Karpas-422 (cell line): ENCODE data around the gene CSRP1. TPM values are rescaled to one million over a fixed set of nuclear protein-coding genes. Genes with fewer than 3 reads are reported as not detected.
"Not testable (repeated sequence)": the region's sequence is repeated elsewhere in the genome, so short reads cannot be mapped to it uniquely, and the experiment has no call there.

ENCODE experiments used
- DNase-seq: peaks from one replicate; pipeline ENCODE4 v3.0.0-alpha.2; 2015
- H2AFZ ChIP-seq: fragments of 200-600 bp; sonication (generic); 2 replicates; pipeline ENCODE4 v1.6.1; 2014; ENCODE audit warnings: antibody characterized with exemption, low read length, mixed read lengths
- H3K27ac ChIP-seq: fragments of 200-600 bp; sonication (generic); 2 replicates; pipeline ENCODE4 v1.5.1; 2014; ENCODE audit warnings: mild to moderate bottlenecking, low read length, moderate library complexity
- H3K27me3 ChIP-seq: fragments of 200-600 bp; sonication (generic); 2 replicates; pipeline ENCODE4 v1.6.1; 2014; ENCODE audit warnings: low read length, mixed read lengths
- H3K36me3 ChIP-seq: fragments of 200-600 bp; sonication (generic); 2 replicates; pipeline ENCODE4 v1.6.1; 2014; ENCODE audit warnings: low read length, mixed read lengths; ENCODE audit not compliant: insufficient read depth
- H3K4me1 ChIP-seq: fragments of 200-600 bp; sonication (generic); 2 replicates; pipeline ENCODE4 v1.6.1; 2014; ENCODE audit warnings: mild to moderate bottlenecking, low read length, mixed read lengths
- H3K4me2 ChIP-seq: fragments of 200-600 bp; sonication (generic); 2 replicates; pipeline ENCODE4 v1.6.1; 2014; ENCODE audit warnings: low read length, low read depth, mild to moderate bottlenecking; ENCODE audit not compliant: poor library complexity, severe bottlenecking
- H3K4me3 ChIP-seq: fragments of 200-600 bp; sonication (generic); 2 replicates; pipeline ENCODE4 v1.5.1; 2014; ENCODE audit warnings: mild to moderate bottlenecking, antibody characterized with exemption, low read length, mixed read lengths
- H3K79me2 ChIP-seq: fragments of 200-600 bp; sonication (generic); 2 replicates; pipeline ENCODE4 v1.6.1; 2014; ENCODE audit warnings: mild to moderate bottlenecking, low read length, mixed read lengths
- H3K9ac ChIP-seq: fragments of 200-600 bp; sonication (generic); 2 replicates; pipeline ENCODE4 v1.6.0; 2014; ENCODE audit warnings: low read length
- H3K9me2 ChIP-seq: fragments of 200-600 bp; sonication (generic), shearing (Covaris generic); replicated peaks from 2 replicates; pipeline ENCODE4 v1.6.0; 2014; ENCODE audit warnings: mild to moderate bottlenecking, low read length, moderate library complexity; ENCODE audit not compliant: insufficient read depth
- H3K9me3 ChIP-seq: fragments of 300-700, 200-600 bp; sonication (generic); 2 replicates; pipeline ENCODE4 v1.6.1; 2014; ENCODE audit warnings: low read length, mixed read lengths
- H4K20me1 ChIP-seq: fragments of 200-600 bp; sonication (generic); 2 replicates; pipeline ENCODE4 v1.6.1; 2014; ENCODE audit warnings: mild to moderate bottlenecking, antibody characterized with exemption, low read length, low read depth; ENCODE audit not compliant: insufficient read depth
- total RNA-seq: library from RNA; depleted of rRNA; stranded (reverse); fragments of >200 nt; shearing (Covaris generic); gene quantifications from 2 replicates; pipeline ENCODE4 v1.2.3, GENCODE V29; 2014; ENCODE audit warnings: low replicate concordance

The CSRP1 gene
- total RNA-seq, 1 experiment from 2014 or later = 39.8 TPM

DNA sequence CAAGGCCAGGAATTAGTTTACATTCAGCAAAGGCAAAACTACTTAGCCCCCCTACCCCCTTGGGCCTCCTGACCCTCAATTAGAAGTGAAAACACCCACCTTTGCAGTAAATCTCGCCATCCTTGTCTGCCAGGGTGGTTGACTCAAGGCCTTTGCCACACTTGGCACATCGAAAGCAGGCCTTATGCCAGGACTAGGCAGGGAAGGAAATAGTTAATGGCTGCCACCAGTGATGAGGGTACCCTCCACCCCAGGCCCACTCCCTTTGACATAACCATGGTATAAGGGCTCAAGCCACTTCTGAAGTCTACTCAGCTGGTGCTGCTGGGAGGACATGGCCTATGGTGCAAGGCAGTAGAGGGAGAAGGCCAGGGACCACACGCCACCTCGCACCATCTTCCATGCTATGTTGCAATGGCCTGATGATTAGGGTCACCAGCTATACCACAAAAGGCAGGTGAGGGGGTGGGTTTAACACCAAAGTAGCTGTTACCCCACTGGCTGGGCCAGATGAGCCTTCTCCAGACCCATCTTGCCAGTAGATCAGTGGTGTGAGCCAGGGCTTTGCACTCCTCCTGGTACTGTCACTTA is 21.6 kb downstream of the CSRP1 start:
- Histone ChIP-seq H2AFZ (no peak overlapping the region), H3K27ac (no peak overlapping the region), H3K9ac (no peak overlapping the region), H3K4me1 (peaks cover 32% of the 10 kb centered on the region), H3K9me3 (no peaks in the 10 kb centered on the region), H3K36me3 (0 out of 2 replicates have a peak, but pooled peaks cover 4% of the 10 kb centered on the region), H3K27me3 (no peaks in the 10 kb centered on the region), H3K4me2 (no peak overlapping the region), H3K9me2 (no peaks in the 10 kb centered on the region), H4K20me1 (no peaks in the 10 kb centered on the region), H3K79me2 (no peaks in the 10 kb centered on the region), H3K4me3 (no peak overlapping the region)
- no peak for DNase-seq

DNA sequence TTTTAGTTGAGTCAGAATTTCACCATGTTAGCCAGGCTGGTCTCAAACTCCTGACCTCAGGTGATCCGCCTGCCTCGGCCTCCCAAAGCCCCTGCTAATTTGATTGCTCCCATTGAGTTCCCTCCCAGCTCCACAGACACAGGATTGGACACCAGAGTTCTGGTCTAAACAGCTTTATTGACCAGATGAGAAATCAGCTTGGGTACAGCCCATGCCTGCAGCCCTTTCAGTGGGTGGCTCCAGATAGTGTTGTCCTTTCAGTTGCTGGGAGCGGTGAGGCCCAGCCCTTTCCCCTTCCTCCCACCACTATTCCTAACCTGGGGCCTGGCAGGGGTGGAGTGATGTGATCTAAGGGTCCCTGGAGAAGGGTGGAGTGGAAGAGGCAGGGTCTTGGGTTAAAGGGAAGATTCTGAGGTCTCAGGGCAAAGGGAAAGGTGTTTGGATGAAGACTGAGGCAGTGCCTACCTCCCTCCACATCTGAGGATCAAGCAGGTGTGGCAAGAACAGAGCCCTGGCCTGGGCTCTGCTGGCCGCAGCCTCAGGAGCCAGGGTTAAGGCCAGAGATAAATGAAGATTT is 23.5 kb downstream of the CSRP1 start:
- Histone ChIP-seq H3K4me2 (no peak overlapping the region), H3K4me1 (peaks cover 39% of the 10 kb centered on the region), H3K9me3 (no peaks in the 10 kb centered on the region), H3K4me3 (no peak overlapping the region), H3K36me3 (no peaks in the 10 kb centered on the region), H3K27me3 (no peaks in the 10 kb centered on the region), H2AFZ (no peak overlapping the region), H4K20me1 (no peaks in the 10 kb centered on the region), H3K9me2 (no peaks in the 10 kb centered on the region), H3K27ac (no peak overlapping the region), H3K9ac (no peak overlapping the region), H3K79me2 (no peaks in the 10 kb centered on the region)
- DNase-seq = no peak

DNA sequence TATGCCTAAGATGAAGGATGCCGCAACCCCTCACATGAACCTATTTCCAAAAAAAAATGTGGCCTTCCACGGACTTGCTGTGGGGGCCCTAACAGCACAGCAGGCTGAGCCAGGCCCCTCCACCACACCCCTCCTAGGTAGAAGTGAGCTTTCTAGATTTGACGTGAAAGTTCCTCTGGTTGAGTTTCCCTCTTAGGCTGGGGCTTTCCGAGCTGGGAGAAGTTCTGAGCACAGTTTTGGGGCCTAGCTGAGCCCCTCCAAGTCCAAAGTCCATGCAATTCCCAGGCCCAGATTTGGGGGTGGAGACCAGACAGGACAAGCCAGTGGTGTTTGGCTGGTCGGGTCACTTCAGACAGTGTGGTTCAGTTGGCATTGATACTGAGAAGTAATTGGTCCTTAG is 24.2 kb downstream of the CSRP1 start:
- H4K20me1 ChIP-seq = no peaks in the 10 kb centered on the region
- H3K9me2 ChIP-seq = no peaks in the 10 kb centered on the region
- H3K36me3 ChIP-seq = no peaks in the 10 kb centered on the region
- H3K27me3 ChIP-seq = no peaks in the 10 kb centered on the region
- no peaks in the 10 kb centered on the region for H3K9me3 ChIP-seq
- H2AFZ ChIP-seq = peak overlapping the region; percentile 73; the same call in 1 of the 2 replicates
- H3K4me2 ChIP-seq = no peak overlapping the region
- no peak overlapping the region for H3K27ac ChIP-seq
- peaks cover 39% of the 10 kb centered on the region for H3K4me1 ChIP-seq
- H3K4me3 ChIP-seq = no peak overlapping the region
- no peak for DNase-seq
- peak overlapping the region; percentile 65 for H3K9ac ChIP-seq
- no peaks in the 10 kb centered on the region for H3K79me2 ChIP-seq

DNA sequence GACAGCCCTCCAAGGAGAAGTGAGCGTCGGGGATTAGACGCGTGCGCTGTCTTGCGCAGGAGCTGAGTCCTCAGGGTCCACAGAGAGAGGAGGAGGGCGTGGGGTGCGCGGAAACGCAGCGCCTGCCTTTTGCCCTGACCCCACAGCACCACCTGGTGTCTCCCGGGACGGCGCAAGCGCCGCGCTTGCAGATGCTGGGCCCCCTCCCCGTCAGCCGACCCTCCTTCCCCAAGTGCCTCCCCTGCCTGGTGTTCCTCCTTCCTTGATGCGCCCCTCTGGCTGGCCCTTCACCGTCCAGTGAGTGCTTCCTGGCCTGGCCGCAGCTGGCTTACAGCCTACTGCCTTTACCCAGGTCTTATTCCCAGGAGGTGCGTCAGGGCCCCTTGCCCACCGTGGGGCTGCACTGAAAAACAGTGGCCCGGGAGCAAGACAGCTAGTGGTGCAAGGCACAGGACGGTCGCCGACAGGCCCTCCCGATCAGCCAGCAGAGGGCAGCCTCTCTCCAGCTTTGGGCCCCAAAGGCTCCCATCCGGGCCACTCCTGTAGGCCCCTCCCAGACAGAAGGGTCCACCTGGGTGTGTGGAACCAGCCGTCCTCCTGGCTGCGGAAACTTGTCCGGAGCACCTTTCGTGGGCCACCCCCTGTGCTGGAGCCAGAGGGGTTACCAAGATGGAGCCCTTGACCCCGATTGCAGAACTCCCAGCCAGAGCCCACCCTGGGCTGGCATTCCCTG is 25.0 kb downstream of the CSRP1 start:
- Histone ChIP-seq H3K4me1 (peaks cover 39% of the 10 kb centered on the region), H3K9me3 (no peaks in the 10 kb centered on the region), H3K27me3 (no peaks in the 10 kb centered on the region), H4K20me1 (no peaks in the 10 kb centered on the region), H3K4me2 (peak overlapping the region; percentile 78), H3K79me2 (no peaks in the 10 kb centered on the region), H3K27ac (no peak overlapping the region), H3K9ac (peak overlapping the region; percentile 65), H3K4me3 (peak overlapping the region; percentile 48; the same call in 1 of the 2 replicates), H3K36me3 (no peaks in the 10 kb centered on the region), H2AFZ (peak overlapping the region; percentile 73; the same call in 1 of the 2 replicates), H3K9me2 (no peaks in the 10 kb centered on the region)
- DNase-seq = peak; percentile 93

DNA sequence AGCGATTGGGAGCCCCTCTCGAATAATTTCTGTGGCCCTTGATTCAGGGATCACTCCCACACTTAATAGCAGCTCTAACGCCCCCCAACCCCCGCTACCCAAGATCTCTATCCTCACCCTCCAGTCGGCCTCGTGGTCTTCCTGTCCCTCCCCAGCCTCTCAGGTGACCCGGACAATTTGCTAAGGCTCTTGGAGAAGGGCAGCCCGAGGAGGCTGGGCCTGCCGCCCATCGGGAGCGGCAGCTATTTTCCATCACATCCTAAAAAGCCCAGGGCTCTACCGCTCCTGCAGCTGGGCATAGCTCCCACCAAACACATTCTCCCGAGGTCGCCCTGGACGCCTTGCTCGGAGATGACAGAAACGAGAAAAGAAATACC is 25.9 kb downstream of the CSRP1 start:
- Histone ChIP-seq H2AFZ (no peak overlapping the region), H3K79me2 (no peaks in the 10 kb centered on the region), H3K36me3 (no peaks in the 10 kb centered on the region), H3K4me2 (peak overlapping the region; percentile 78), H3K9ac (peak overlapping the region; percentile 47), H3K4me1 (peaks cover 39% of the 10 kb centered on the region), H3K27ac (no peak overlapping the region), H3K4me3 (peak overlapping the region; percentile 48), H3K9me3 (no peaks in the 10 kb centered on the region), H3K9me2 (no peaks in the 10 kb centered on the region), H3K27me3 (no peaks in the 10 kb centered on the region), H4K20me1 (no peaks in the 10 kb centered on the region)
- no peak for DNase-seq

DNA sequence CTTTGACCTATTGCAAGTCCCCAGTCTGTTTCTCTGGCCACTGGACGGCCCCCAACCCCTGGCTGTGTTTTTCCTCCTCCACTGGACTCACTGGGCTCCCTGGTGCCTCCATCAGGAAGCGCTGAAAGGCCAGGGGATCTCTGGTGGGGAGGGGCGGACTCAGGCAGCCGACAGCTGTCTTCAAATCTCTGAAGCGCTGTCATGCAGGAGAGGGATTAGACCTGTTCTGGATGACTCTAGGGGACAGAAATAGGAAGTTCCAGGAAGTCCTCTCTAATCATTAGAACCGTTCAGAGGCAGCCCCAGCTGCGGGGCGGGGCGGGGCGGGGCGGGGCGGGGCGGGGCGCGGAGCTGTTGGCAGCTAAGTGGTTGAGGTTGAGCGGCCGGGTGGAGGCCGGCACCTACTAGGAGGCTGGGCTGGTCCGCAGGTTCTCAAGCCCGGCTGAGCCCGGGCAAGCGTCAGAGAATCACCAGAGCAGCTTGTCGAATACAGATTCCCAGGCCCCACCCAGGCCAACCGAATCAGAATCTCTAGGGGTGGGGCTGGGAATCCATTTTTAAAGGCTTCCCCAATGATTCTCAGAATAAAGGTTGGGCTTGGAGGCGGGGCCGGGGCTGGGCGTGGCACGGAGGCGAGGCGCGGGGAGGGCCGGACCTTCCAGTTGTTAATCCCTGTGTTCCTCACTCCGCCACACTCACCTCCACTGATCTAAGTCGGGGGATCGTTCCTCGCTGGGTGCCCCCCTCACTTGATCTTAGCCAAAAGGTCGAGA is 26.5 kb downstream of the CSRP1 start:
- Histone ChIP-seq H3K27ac (no peak overlapping the region), H3K27me3 (no peaks in the 10 kb centered on the region), H3K79me2 (no peaks in the 10 kb centered on the region), H3K4me1 (peaks cover 39% of the 10 kb centered on the region), H3K4me2 (peak overlapping the region; percentile 78), H2AFZ (0 out of 2 replicates have a peak overlapping the region, but pooled peaks have one; percentile 20), H3K9me3 (no peaks in the 10 kb centered on the region), H4K20me1 (no peaks in the 10 kb centered on the region), H3K36me3 (no peaks in the 10 kb centered on the region), H3K4me3 (peak overlapping the region; percentile 48; the same call in 1 of the 2 replicates), H3K9me2 (no peaks in the 10 kb centered on the region), H3K9ac (peak overlapping the region; percentile 47)
- peak; percentile 78 for DNase-seq

DNA sequence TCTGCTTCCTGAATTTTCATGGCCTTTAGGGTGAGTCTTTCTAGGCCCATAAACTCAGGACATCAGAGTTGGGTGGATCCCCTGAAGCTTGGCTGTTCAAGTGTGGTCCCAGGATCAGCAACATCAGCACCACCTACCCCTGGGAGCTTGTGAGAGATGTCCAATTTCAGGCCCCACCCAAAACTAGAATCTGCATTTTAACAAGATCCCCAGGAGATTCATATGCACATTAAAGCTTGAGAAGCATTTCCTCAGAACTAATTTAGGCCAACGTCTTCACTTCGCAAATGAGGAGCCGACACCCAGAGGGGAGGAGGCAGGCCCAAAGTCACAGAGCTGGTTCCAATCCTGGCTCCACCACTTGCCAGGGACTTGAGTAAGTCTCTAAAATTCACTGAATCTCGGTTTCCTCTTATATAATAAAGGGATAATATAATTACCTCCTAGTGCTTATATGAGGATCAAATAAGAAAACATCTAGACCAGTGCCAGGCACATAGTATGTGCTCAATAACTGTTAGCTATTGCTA is 27.7 kb downstream of the CSRP1 start:
- Histone ChIP-seq H3K4me3 (no peak overlapping the region), H3K79me2 (no peaks in the 10 kb centered on the region), H3K27ac (no peak overlapping the region), H3K4me2 (no peak overlapping the region), H3K36me3 (no peaks in the 10 kb centered on the region), H3K9me3 (no peaks in the 10 kb centered on the region), H4K20me1 (no peaks in the 10 kb centered on the region), H3K27me3 (no peaks in the 10 kb centered on the region), H2AFZ (no peak overlapping the region), H3K9ac (no peak overlapping the region), H3K4me1 (peaks cover 39% of the 10 kb centered on the region), H3K9me2 (no peaks in the 10 kb centered on the region)
- DNase-seq = peak; percentile 50

DNA sequence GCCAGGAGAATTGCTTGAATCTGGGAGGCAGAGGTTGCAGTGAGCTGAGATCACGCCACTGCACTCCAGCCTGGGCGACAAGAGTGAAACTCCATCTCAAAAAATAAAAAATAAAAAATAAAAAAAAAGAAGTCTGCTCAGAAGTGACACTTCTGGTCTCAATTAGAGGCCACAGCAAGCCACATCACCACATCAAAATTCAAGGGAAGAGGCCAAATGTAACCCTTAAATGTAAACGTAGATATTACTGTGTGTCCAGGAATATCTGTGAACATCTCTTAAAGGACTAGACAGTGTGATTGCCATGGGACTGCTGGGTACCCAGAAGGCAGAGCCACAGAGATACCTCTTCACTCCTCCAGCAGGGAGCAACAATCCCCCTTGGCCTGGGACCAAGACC is 28.3 kb downstream of the CSRP1 start:
- H3K36me3 ChIP-seq, H3K4me3 ChIP-seq, DNase-seq, H3K27me3 ChIP-seq, H3K27ac ChIP-seq, H3K9ac ChIP-seq, H3K79me2 ChIP-seq, H3K9me3 ChIP-seq, H2AFZ ChIP-seq, H4K20me1 ChIP-seq, H3K9me2 ChIP-seq, H3K4me2 ChIP-seq: not testable (repeated sequence)
- peaks cover 39% of the 10 kb centered on the region for H3K4me1 ChIP-seq
